ENCODE results near the gene TTC7B. TPM values are rescaled to one million over a fixed set of nuclear protein-coding genes. Genes with fewer than 3 reads are reported as not detected.
A peak's percentile ranks its signal among the peaks of the same experiment; 100 is the strongest.

Gene TTC7B
- total and polyA plus RNA-seq, 9 of the 15 experiments (the other 6 are each of a cell fraction or from before 2014, with no cell fraction given) = 2.2 to 77.2 (median 36.7) TPM

- Histone ChIP-seq H4K20me1 (replicated peaks; ENCODE audit: control insufficient read depth, insufficient read depth, low read length) (no peaks in the 10 kb centered on the region), H3K36me3 (ENCODE audit: control insufficient read depth, insufficient read depth, low read length) (peaks cover 51% of the 10 kb centered on the region), H3K27me3 (ENCODE audit: control insufficient read depth in 2 of 2, insufficient read depth in 2 of 2, low read length in 2 of 2) (no peaks in the 10 kb centered on the region), H3K9ac (ENCODE audit: insufficient read depth in 1 of 2, low read depth in 2 of 2, low read length in 2 of 2) (no peak overlapping the region), H3K9me3 (replicated peaks; ENCODE audit: control insufficient read depth, insufficient read depth, low read depth, low read length) (no peaks in the 10 kb centered on the region), H3K4me2 (ENCODE audit: insufficient read depth, low read length) (no peak overlapping the region), H3K27ac (ENCODE audit: extremely low read depth, low read depth, low read length) (no peak overlapping the region), H3K79me2 (ENCODE audit: control insufficient read depth, insufficient read depth, low read length) (peaks cover 7% of the 10 kb centered on the region; the same call in 2 of the 3 replicates), H2AFZ (ENCODE audit: low read depth, low read length) (no peak overlapping the region), H3K4me1 (replicated peaks in 1 of 2; ENCODE audit: control insufficient read depth in 2 of 2, insufficient read depth in 2 of 2, low read length in 2 of 2) (peaks cover 0 to under 1% of the 10 kb centered on the region in 2 experiments; a peak in 3 of 5 replicates), H3K4me3 (no peak overlapping the region), H3K9me1 (ENCODE audit: control insufficient read depth, insufficient read depth, low read length) (no peaks in the 10 kb centered on the region)
- no peak for DNase-seq (ENCODE audit: extremely low read depth in 1 of 4, low spot score in 3 of 4)
- POLR2A ChIA-PET = no interaction called here
- WGBS (ENCODE audit: insufficient coverage, low coverage, missing lambda C conversion rate) = 93% methylated on average over 4 of the region's 6 CpGs
- ATAC-seq = no peak
- BruUV-seq (replicated peaks) = no TSS peak
- intact Hi-C loops (cut with micrococcal nuclease) (no loop called here), in situ Hi-C loops (cut with MboI) (no loop called here)
- CTCF ChIA-PET (ENCODE audit: low intra/inter-chr PET ratio) = no interaction called here
- peak; percentile 61 for TF ChIP-seq RBM25 (IDR thresholded peaks at IDR 0.05; ENCODE audit: low read depth, low read length, severe bottlenecking)
- no peak for TF ChIP-seq ZNF699 (CRISPR knock-in tag; IDR thresholded peaks at IDR 0.05; ENCODE audit: insufficient replicate concordance)
- peak; percentile 39 for TF ChIP-seq ZFP36 (IDR thresholded peaks at IDR 0.05; ENCODE audit: low read depth, low read length, partially characterized antibody)
- FAIRE-seq = no peak
Observed at GRCh38 chr14:90783344-90783743, 32.9 kb downstream of the TTC7B start.

GRCh38 chr14:90782892-90783291, 33.3 kb downstream of the TTC7B start:
- no peaks in the 10 kb centered on the region for H3K9me3 ChIP-seq (replicated peaks; ENCODE audit: control insufficient read depth, insufficient read depth, low read depth, low read length)
- FAIRE-seq (no peak), ATAC-seq (no peak), DNase-seq (ENCODE audit: extremely low read depth in 1 of 4, low spot score in 3 of 4) (no peak)
- peaks cover 2 to 5% of the 10 kb centered on the region in 2 experiments; a peak in 3 of 5 replicates for H3K4me1 ChIP-seq (replicated peaks in 1 of 2; ENCODE audit: control insufficient read depth in 2 of 2, insufficient read depth in 2 of 2, low read length in 2 of 2)
- H3K9me1 ChIP-seq (ENCODE audit: control insufficient read depth, insufficient read depth, low read length) = no peaks in the 10 kb centered on the region
- no peak overlapping the region for H3K4me2 ChIP-seq (ENCODE audit: insufficient read depth, low read length)
- no peak overlapping the region for H3K27ac ChIP-seq (ENCODE audit: extremely low read depth, low read depth, low read length)
- H3K36me3 ChIP-seq (ENCODE audit: control insufficient read depth, insufficient read depth, low read length) = peaks cover 54% of the 10 kb centered on the region
- in situ Hi-C loops (cut with MboI) (no loop called here), intact Hi-C loops (cut with micrococcal nuclease) (no loop called here)
- H3K79me2 ChIP-seq (ENCODE audit: control insufficient read depth, insufficient read depth, low read length) = peaks cover 4% of the 10 kb centered on the region; the same call in 1 of the 3 replicates
- ChIA-PET CTCF (ENCODE audit: low intra/inter-chr PET ratio) (no interaction called here), POLR2A (no interaction called here)
- no TSS peak for BruUV-seq (replicated peaks)
- H3K27me3 ChIP-seq (ENCODE audit: control insufficient read depth in 2 of 2, insufficient read depth in 2 of 2, low read length in 2 of 2) = no peaks in the 10 kb centered on the region
- H4K20me1 ChIP-seq (replicated peaks; ENCODE audit: control insufficient read depth, insufficient read depth, low read length) = no peaks in the 10 kb centered on the region
- TF ChIP-seq ZFP30 (CRISPR knock-in tag; IDR thresholded peaks at IDR 0.05; ENCODE audit: borderline replicate concordance) (no peak), MED1 (CRISPR knock-in tag; IDR thresholded peaks at IDR 0.05; ENCODE audit: borderline replicate concordance) (no peak), ZNF699 (CRISPR knock-in tag; IDR thresholded peaks at IDR 0.05; ENCODE audit: insufficient replicate concordance) (no peak), ZNF431 (CRISPR knock-in tag; IDR thresholded peaks at IDR 0.05) (no peak), L3MBTL2 (IDR thresholded peaks at IDR 0.05) (no peak), MAFF (IDR thresholded peaks at IDR 0.05; ENCODE audit: low read length) (no peak)
- TF ChIP-seq, protein P1, sequence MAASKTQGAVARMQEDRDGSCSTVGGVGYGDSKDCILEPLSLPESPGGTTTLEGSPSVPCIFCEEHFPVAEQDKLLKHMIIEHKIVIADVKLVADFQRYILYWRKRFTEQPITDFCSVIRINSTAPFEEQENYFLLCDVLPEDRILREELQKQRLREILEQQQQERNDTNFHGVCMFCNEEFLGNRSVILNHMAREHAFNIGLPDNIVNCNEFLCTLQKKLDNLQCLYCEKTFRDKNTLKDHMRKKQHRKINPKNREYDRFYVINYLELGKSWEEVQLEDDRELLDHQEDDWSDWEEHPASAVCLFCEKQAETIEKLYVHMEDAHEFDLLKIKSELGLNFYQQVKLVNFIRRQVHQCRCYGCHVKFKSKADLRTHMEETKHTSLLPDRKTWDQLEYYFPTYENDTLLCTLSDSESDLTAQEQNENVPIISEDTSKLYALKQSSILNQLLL (CRISPR knock-in tag; IDR thresholded peaks at IDR 0.05; ENCODE audit: borderline replicate concordance) = no peak
- H3K9ac ChIP-seq (ENCODE audit: insufficient read depth in 1 of 2, low read depth in 2 of 2, low read length in 2 of 2) = peak overlapping the region in 1 of 2 experiments; percentile 58; a peak in 1 of 4 replicates
- no peak overlapping the region for H2AFZ ChIP-seq (ENCODE audit: low read depth, low read length)
- WGBS (ENCODE audit: insufficient coverage, low coverage, missing lambda C conversion rate) = 60% methylated on average over 2 of the region's 4 CpGs
- no peak overlapping the region for H3K4me3 ChIP-seq

Measured in K562 (cell line).